ENCODE results near the gene GIPC3. TPM values are rescaled to one million over a fixed set of nuclear protein-coding genes. Genes with fewer than 3 reads are reported as not detected.

Gene GIPC3
- total and polyA plus RNA-seq, 9 donors: 0.11 to 3.3 (median 0.35) TPM

DNA sequence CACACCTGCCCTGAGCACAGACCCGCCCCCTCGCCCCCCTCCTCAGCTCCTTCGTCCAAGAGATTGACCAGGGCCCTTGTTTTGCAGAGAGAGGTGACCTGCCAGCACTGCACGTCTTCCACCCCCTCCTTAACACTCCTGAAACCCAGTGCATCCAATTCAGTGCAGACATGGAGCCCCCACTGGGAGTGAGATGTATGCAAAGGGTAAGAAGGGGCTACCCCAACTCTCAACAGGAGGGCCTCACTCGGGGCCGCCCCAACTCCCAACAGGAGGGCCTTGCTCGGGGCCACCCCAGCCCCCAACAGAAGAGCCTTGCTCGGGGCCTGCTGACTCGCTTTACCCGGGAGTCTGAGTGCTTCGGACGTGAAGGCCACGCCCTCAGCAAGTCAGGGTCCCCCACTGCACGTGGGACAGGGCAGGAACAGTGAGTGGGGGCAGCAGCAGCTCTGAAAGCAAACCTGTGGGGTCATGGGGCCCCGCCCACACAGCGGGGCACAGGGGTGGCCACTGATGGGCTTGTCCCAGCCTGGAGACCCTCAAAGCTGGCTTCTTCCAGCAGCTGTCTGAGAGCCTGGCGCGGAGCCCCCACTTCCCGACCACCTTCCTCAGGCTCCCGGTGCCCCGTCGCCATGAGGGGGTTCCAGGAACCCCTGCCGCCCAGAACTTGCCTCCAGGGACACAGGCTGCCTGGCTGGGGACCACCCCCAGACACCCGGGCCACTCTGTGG lies 35.7 kb downstream of the GIPC3 start:
- H3K4me3 ChIP-seq: no peak overlapping the region
- peaks cover 3% of the 10 kb centered on the region for H3K4me1 ChIP-seq (ENCODE audit: insufficient read depth)
- H3K36me3 ChIP-seq: no peaks in the 10 kb centered on the region
- no peak overlapping the region for H3K27ac ChIP-seq
- WGBS, 3 donors: 79 to 83% (median 82%) methylated on average over 23 to 24 of the region's 24 CpGs
- H3K9me3 ChIP-seq: no peaks in the 10 kb centered on the region
- H3K27me3 ChIP-seq: no peaks in the 10 kb centered on the region
- no peak for TF ChIP-seq POLR2A (IDR thresholded peaks at IDR 0.05)
- TF ChIP-seq, protein P1, sequence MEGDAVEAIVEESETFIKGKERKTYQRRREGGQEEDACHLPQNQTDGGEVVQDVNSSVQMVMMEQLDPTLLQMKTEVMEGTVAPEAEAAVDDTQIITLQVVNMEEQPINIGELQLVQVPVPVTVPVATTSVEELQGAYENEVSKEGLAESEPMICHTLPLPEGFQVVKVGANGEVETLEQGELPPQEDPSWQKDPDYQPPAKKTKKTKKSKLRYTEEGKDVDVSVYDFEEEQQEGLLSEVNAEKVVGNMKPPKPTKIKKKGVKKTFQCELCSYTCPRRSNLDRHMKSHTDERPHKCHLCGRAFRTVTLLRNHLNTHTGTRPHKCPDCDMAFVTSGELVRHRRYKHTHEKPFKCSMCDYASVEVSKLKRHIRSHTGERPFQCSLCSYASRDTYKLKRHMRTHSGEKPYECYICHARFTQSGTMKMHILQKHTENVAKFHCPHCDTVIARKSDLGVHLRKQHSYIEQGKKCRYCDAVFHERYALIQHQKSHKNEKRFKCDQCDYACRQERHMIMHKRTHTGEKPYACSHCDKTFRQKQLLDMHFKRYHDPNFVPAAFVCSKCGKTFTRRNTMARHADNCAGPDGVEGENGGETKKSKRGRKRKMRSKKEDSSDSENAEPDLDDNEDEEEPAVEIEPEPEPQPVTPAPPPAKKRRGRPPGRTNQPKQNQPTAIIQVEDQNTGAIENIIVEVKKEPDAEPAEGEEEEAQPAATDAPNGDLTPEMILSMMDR (IDR thresholded peaks at IDR 0.05): no peak
- no peak for TF ChIP-seq EP300 (IDR thresholded peaks at IDR 0.05)
- peak in 1 of 5 donors; percentile 21 for DNase-seq
- intact Hi-C loops (cut with DNase I): no loop called here

DNA sequence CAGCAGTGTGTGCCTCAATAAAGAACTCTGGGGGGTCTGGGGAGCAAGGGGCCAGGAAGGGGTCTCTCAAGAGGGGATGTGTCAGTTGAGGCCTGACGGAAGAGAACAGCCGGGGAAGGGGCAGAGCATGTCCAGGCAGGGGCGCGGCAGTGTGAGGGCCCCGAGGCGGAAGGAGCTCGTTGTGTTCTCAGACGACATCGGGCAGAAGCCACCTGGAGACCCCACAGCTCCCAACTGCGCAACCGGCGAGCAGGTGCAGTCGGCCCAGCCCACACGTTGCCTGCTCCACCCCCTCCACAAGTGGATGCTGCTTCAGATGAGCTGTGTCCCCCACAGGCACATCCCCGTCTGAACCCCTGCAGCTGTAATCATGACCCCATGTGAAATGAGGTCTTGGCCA lies 36.4 kb downstream of the GIPC3 start:
- no peak for TF ChIP-seq POLR2A (IDR thresholded peaks at IDR 0.05)
- TF ChIP-seq, protein P1 (IDR thresholded peaks at IDR 0.05): no peak
- TF ChIP-seq EP300 (IDR thresholded peaks at IDR 0.05): no peak
- 86 to 92% (median 88%) methylated on average over 15 of the region's 15 CpGs for WGBS, 3 donors
- no peak overlapping the region for H3K27ac ChIP-seq
- peaks cover 4% of the 10 kb centered on the region for H3K4me1 ChIP-seq (ENCODE audit: insufficient read depth)
- H3K9me3 ChIP-seq: no peaks in the 10 kb centered on the region
- H3K36me3 ChIP-seq: no peaks in the 10 kb centered on the region
- intact Hi-C loops (cut with DNase I): no loop called here
- DNase-seq: no peak
- H3K4me3 ChIP-seq: no peak overlapping the region
- H3K27me3 ChIP-seq: no peaks in the 10 kb centered on the region

DNA sequence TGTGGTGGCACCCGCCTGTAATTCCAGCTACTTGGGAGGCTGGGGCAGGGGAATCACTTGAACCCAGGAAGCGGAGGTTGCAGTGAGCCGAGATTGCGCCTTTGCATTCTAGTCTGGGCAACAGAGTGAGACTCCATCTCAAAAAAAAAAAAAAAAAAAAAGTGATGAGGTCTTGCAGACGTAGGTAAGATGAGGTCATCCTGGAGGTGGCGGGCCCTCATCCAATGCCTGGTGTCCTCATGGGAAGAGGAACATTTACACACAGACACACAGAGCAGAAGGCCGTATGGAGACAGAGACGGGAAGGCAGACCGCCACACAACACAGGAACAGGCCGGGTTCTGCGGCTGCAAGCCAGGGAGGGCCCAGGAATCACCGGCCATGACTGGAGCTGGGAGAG lies 36.9 kb downstream of the GIPC3 start:
- H3K27me3 ChIP-seq: no peaks in the 10 kb centered on the region
- intact Hi-C loops (cut with DNase I): no loop called here
- H3K4me3 ChIP-seq: no peak overlapping the region
- no peak for TF ChIP-seq EP300 (IDR thresholded peaks at IDR 0.05)
- TF ChIP-seq POLR2A (IDR thresholded peaks at IDR 0.05): no peak
- TF ChIP-seq, protein P1 (IDR thresholded peaks at IDR 0.05): no peak
- 82 to 88% (median 83%) methylated on average over 12 of the region's 12 CpGs for WGBS, 3 donors
- no peaks in the 10 kb centered on the region for H3K36me3 ChIP-seq
- peaks cover 4% of the 10 kb centered on the region for H3K4me1 ChIP-seq (ENCODE audit: insufficient read depth)
- no peaks in the 10 kb centered on the region for H3K9me3 ChIP-seq
- DNase-seq: no peak
- no peak overlapping the region for H3K27ac ChIP-seq

DNA sequence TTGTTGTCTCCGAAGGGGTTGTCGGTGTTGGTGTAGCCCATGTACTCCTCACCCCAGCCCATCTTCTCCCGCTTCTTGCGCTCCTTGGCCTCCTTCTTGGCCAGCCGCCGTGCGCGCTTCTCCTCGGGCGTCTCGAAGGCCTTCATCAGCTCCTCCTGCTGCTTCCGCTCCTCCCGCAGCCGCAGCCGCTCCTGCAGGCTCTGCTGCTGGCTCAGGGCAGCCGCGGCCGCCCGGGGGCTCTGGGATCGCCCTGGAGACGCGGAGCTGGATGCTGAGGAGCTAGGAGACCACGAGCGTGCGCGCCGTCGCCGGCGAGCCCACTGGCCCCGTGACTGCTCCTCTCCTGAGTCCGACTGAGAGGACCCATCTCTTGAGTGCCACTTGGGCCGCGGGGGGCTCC lies 38.4 kb downstream of the GIPC3 start:
- intact Hi-C loops (cut with DNase I): no loop called here
- H3K36me3 ChIP-seq: no peaks in the 10 kb centered on the region
- no peaks in the 10 kb centered on the region for H3K27me3 ChIP-seq
- no peak for DNase-seq
- WGBS, 3 donors: 85 to 91% (median 88%) methylated on average over 34 of the region's 34 CpGs
- H3K9me3 ChIP-seq: no peaks in the 10 kb centered on the region
- no peak for TF ChIP-seq POLR2A (IDR thresholded peaks at IDR 0.05)
- TF ChIP-seq, protein P1 (IDR thresholded peaks at IDR 0.05): no peak
- TF ChIP-seq EP300 (IDR thresholded peaks at IDR 0.05): no peak
- peaks cover 4% of the 10 kb centered on the region for H3K4me1 ChIP-seq (ENCODE audit: insufficient read depth)
- H3K4me3 ChIP-seq: no peak overlapping the region
- H3K27ac ChIP-seq: no peak overlapping the region

Measured in ovary (tissue), 9 donors.